ENCODE measurements around the gene IL4R.

DNA sequence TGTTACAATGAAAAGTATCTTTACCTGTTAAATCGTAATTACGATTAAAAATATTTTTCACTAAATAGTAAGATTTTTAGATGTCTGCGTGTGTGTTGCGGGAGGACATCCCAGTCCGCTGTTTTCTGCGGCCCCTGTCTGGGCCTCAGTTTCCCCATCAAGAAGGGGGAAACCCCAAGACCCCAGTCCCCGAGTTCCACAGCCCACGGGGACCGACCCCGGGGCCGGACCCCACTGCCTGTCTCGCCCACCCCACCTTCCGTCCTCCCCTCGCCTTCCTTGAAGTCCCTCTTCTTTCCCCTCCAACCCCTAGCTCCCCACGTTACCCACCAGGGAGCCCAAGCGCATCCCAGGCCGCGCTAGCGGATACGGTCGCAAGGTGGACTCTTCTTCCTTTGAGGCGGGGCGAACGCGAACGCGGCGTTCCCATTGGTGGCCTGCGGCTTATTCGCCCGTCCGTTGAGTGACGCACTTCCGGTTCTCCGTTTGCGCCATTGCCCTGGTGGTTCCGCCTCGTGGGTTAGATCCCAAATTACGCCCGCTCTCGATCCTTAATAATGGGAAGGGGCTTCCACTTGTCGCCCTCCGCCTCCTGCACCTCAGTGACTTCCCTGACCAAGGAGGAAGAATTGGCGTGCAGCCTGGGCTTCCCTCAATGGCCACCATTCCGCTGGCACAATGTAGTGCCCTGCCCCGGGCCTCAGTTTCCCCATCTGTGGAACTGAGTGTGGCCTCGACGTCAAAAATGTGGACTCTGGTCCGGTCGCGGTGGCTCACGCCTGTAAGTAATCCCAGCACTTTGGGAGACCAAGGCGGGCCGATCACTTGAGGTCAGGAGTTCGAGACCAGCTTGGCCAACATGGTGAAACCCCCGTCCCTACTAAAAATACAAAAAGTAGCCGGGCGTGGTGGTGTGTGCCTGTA lies 45.1 kb upstream of the IL4R start, which contains the start of gene NSMCE1:
- TF ChIP-seq, protein P1, sequence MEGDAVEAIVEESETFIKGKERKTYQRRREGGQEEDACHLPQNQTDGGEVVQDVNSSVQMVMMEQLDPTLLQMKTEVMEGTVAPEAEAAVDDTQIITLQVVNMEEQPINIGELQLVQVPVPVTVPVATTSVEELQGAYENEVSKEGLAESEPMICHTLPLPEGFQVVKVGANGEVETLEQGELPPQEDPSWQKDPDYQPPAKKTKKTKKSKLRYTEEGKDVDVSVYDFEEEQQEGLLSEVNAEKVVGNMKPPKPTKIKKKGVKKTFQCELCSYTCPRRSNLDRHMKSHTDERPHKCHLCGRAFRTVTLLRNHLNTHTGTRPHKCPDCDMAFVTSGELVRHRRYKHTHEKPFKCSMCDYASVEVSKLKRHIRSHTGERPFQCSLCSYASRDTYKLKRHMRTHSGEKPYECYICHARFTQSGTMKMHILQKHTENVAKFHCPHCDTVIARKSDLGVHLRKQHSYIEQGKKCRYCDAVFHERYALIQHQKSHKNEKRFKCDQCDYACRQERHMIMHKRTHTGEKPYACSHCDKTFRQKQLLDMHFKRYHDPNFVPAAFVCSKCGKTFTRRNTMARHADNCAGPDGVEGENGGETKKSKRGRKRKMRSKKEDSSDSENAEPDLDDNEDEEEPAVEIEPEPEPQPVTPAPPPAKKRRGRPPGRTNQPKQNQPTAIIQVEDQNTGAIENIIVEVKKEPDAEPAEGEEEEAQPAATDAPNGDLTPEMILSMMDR (conservative IDR thresholded peaks at IDR 0.05; ENCODE audit: low read length), result no peak
- TF ChIP-seq EZH2phosphoT487 (IDR thresholded peaks at IDR 0.05; ENCODE audit: borderline replicate concordance), result no peak

Measured in Loucy (cell line).